GM12892 (cell line): ENCODE data around the gene HSDL2.
"Not testable (repeated sequence)": the region's sequence is repeated elsewhere in the genome, so short reads cannot be mapped to it uniquely, and the experiment has no call there.

Experiments
- DNase-seq: peaks from one replicate; pipeline ENCODE4 v3.0.0; 2011; ENCODE audit not compliant: insufficient read length
- FAIRE-seq: peaks from 2 replicates; lab custom pipeline; 2011; peaks lifted over from hg19 to GRCh38; lab: Jason Lieb, UNC
- POLR2A ChIP-seq: IDR thresholded peaks from 2 replicates; pipeline ENCODE4 v1.6.1; 2011; ENCODE audit warnings: low read depth, low read length, control low read depth
- POLR2AphosphoS5 ChIP-seq: IDR thresholded peaks from 2 replicates; pipeline ENCODE4 v1.6.1; 2011; ENCODE audit warnings: low read depth, low read length, control low read depth
- TAF1 ChIP-seq: IDR thresholded peaks from 2 replicates; pipeline ENCODE4 v1.6.1; 2011; ENCODE audit warnings: low read depth, mild to moderate bottlenecking, control low read depth, low read length, borderline replicate concordance

The HSDL2 gene

GRCh38 chr9:112348257-112349007 lies 31.5 kb upstream of the HSDL2 start:
- FAIRE-seq (peak; percentile 90), DNase-seq (peak; percentile 31)
- TF ChIP-seq TAF1: no peak
- TF ChIP-seq POLR2A: no peak

GRCh38 chr9:112349008-112349333 lies 30.9 kb upstream of the HSDL2 start:
- DNase-seq: no peak
- TF ChIP-seq POLR2AphosphoS5 (no peak), POLR2A (no peak), TAF1 (no peak)
- FAIRE-seq: no peak

- DNase-seq (no peak), FAIRE-seq (no peak)
- TF ChIP-seq POLR2A (no peak), POLR2AphosphoS5 (no peak), TAF1 (no peak)
Measured at GRCh38 chr9:112351184-112351583, 28.7 kb upstream of the HSDL2 start.

- TF ChIP-seq POLR2AphosphoS5 (no peak), TAF1 (no peak), POLR2A (no peak)
- DNase-seq (no peak), FAIRE-seq (no peak)
Measured at GRCh38 chr9:112352209-112352608, 27.7 kb upstream of the HSDL2 start.

- FAIRE-seq (no peak), DNase-seq (no peak)
- TF ChIP-seq TAF1 (no peak), POLR2AphosphoS5 (no peak), POLR2A (no peak)
Measured at GRCh38 chr9:112354081-112354743, 25.7 kb upstream of the HSDL2 start.

- no peak for TF ChIP-seq TAF1
- no peak for TF ChIP-seq POLR2AphosphoS5
- no peak for TF ChIP-seq POLR2A
- DNase-seq (no peak), FAIRE-seq (no peak)
Measured at GRCh38 chr9:112355427-112355897, 24.4 kb upstream of the HSDL2 start.

GRCh38 chr9:112360047-112360804 lies 19.7 kb upstream of the HSDL2 start:
- TF ChIP-seq TAF1: no peak
- no peak for TF ChIP-seq POLR2A
- TF ChIP-seq POLR2AphosphoS5: no peak
- FAIRE-seq: no peak

GRCh38 chr9:112361601-112362000 lies 18.3 kb upstream of the HSDL2 start:
- DNase-seq: no peak
- no peak for FAIRE-seq
- TF ChIP-seq TAF1: no peak
- TF ChIP-seq POLR2AphosphoS5: no peak
- no peak for TF ChIP-seq POLR2A

More at GRCh38 chr9:112360047-112360804, 19.7 kb upstream of the HSDL2 start:
- DNase-seq: no peak

GRCh38 chr9:112364761-112365160 lies 15.1 kb upstream of the HSDL2 start:
- no peak for DNase-seq
- TF ChIP-seq POLR2AphosphoS5 (no peak), POLR2A (no peak), TAF1 (no peak)
- FAIRE-seq: no peak

GRCh38 chr9:112365257-112365656 lies 14.7 kb upstream of the HSDL2 start:
- not testable (repeated sequence) for DNase-seq, FAIRE-seq

GRCh38 chr9:112366591-112366990 lies 13.3 kb upstream of the HSDL2 start:
- DNase-seq (no peak), FAIRE-seq (no peak)
- TF ChIP-seq POLR2A: no peak

GRCh38 chr9:112367465-112367864 lies 12.4 kb upstream of the HSDL2 start:
- FAIRE-seq: no peak
- TF ChIP-seq POLR2AphosphoS5: no peak
- no peak for TF ChIP-seq POLR2A
- TF ChIP-seq TAF1: no peak
- no peak for DNase-seq
